HepG2 (cell line): ENCODE measurements around the gene STARD10. TPM values are rescaled to one million over a fixed set of nuclear protein-coding genes. Genes with fewer than 3 reads are reported as not detected.

Experiments used
- ARNT2 ChIP-seq: sonication (generic); formaldehyde crosslinking; IDR thresholded peaks from 2 replicates; pipeline ENCODE4 v1.8.0; 2022; ENCODE audit warnings: mild to moderate bottlenecking, low read depth, missing genetic modification reagents, moderate library complexity
- ASH2L ChIP-seq: fragments of 300-600, 200-600 bp; sonication (generic); IDR thresholded peaks from 2 replicates; pipeline ENCODE4 v1.7.0; 2017; ENCODE audit warnings: low read depth, mild to moderate bottlenecking, moderate library complexity, mixed read lengths, low read length; ENCODE audit not compliant: insufficient read length
- DBP ChIP-seq: sonication (generic); formaldehyde crosslinking; IDR thresholded peaks from 2 replicates; pipeline ENCODE4 v1.4.0; 2020; ENCODE audit warnings: missing genetic modification reagents; ENCODE audit errors: not compliant biosample characterization
- DRAP1 ChIP-seq: IDR thresholded peaks from 2 replicates; pipeline ENCODE4 v1.6.1; 2016; ENCODE audit warnings: missing genetic modification reagents, missing compliant biosample characterization
- JUN ChIP-seq: sonication (generic); formaldehyde crosslinking; IDR thresholded peaks from 2 replicates; pipeline ENCODE4 v1.4.0; 2020; ENCODE audit warnings: mild to moderate bottlenecking, missing genetic modification reagents
- MLLT10 ChIP-seq: sonication (generic); formaldehyde crosslinking; IDR thresholded peaks from 2 replicates; pipeline ENCODE4 v1.4.0; 2020; ENCODE audit warnings: missing genetic modification reagents
- MYC ChIP-seq: sonication (generic); formaldehyde crosslinking; IDR thresholded peaks from 2 replicates; pipeline ENCODE4 v1.9.0; 2021; ENCODE audit warnings: missing genetic modification reagents, borderline replicate concordance
- SRY ChIP-seq: sonication (generic); formaldehyde crosslinking; IDR thresholded peaks from 2 replicates; pipeline ENCODE4 v1.8.0; 2022; ENCODE audit warnings: mild to moderate bottlenecking, missing genetic modification reagents
- TEF ChIP-seq: sonication (generic); formaldehyde crosslinking; IDR thresholded peaks from 2 replicates; pipeline ENCODE4 v1.5.0; 2020; ENCODE audit warnings: missing genetic modification reagents
- TGIF2 ChIP-seq: IDR thresholded peaks from 2 replicates; pipeline ENCODE4 v1.6.1; 2016; ENCODE audit warnings: control low read depth, missing compliant biosample characterization
- WIZ ChIP-seq: sonication (generic); formaldehyde crosslinking; IDR thresholded peaks from 2 replicates; pipeline ENCODE4 v1.5.1; 2020; ENCODE audit warnings: mild to moderate bottlenecking, missing genetic modification reagents
- ZMYM3 ChIP-seq: sonication (generic); formaldehyde crosslinking; IDR thresholded peaks from 2 replicates; pipeline ENCODE4 v1.5.1; 2020; ENCODE audit warnings: mild to moderate bottlenecking, missing genetic modification reagents
- ZNF205 ChIP-seq: IDR thresholded peaks from 2 replicates; pipeline ENCODE4 v1.6.1; 2018; ENCODE audit warnings: missing biosample characterization, missing genetic modification reagents
- ZNF34 ChIP-seq: sonication (generic); formaldehyde crosslinking; IDR thresholded peaks from 2 replicates; pipeline ENCODE4 v1.4.0; 2020; ENCODE audit warnings: mild to moderate bottlenecking, missing genetic modification reagents, borderline replicate concordance
- ZNF343 ChIP-seq: sonication (generic); formaldehyde crosslinking; IDR thresholded peaks from 2 replicates; pipeline ENCODE4 v1.4.0; 2020; ENCODE audit warnings: mild to moderate bottlenecking, missing genetic modification reagents
- ZNF737 ChIP-seq: sonication (generic); formaldehyde crosslinking; IDR thresholded peaks from 2 replicates; pipeline ENCODE4 v1.5.0; 2020; ENCODE audit warnings: missing genetic modification reagents, mild to moderate bottlenecking, borderline replicate concordance
- ZNF879 ChIP-seq: sonication (generic); formaldehyde crosslinking; IDR thresholded peaks from 2 replicates; pipeline ENCODE4 v1.8.1; 2023; ENCODE audit warnings: missing genetic modification reagents
- polyA plus RNA-seq, 8 experiments: library from polyadenylated mRNA; depleted of rRNA in 3 of 8; stranded (reverse) in 7 of 8; unstranded in 1 of 8; fragments of >200 nt; fragmentation: Illumina TruSeq in 4 of 8; extraction: Trizol in 4 of 8; gene quantifications; 2 replicates each; pipeline versions ENCODE4 v1.2.1 to v1.2.3, GENCODE V29; 2011 to 2016; ENCODE audit warnings: low read depth in 4 of 8, missing spikeins in 1 of 8, mixed read lengths in 1 of 8; ENCODE audit not compliant: insufficient read depth in 1 of 8
- total RNA-seq, 5 experiments: library from RNA; depleted of rRNA; stranded (reverse); fragments of >200 nt; fragmentation: Illumina TruSeq; extraction: Trizol; gene quantifications; 2 replicates each; pipeline ENCODE4 v1.2.3, GENCODE V29; 2016; ENCODE audit warnings: low read depth in 1 of 5
- TF ChIP-seq, protein P1 (sequence below), 2 experiments: IDR thresholded peaks; 2 replicates each; pipeline ENCODE4 v1.6.1; 2011 to 2012; ENCODE audit warnings: low read length in 2 of 2, borderline replicate concordance in 1 of 2, low read depth in 1 of 2, mild to moderate bottlenecking in 1 of 2, moderate library complexity in 1 of 2
- TF ChIP-seq, protein P2 (sequence below): IDR thresholded peaks from 2 replicates; pipeline ENCODE4 v1.6.1; 2016
- TF ChIP-seq, protein P3 (sequence below): sonication (generic); formaldehyde crosslinking; IDR thresholded peaks from 2 replicates; pipeline ENCODE4 v1.4.0; 2020; ENCODE audit warnings: missing genetic modification reagents, mild to moderate bottlenecking, borderline replicate concordance

STARD10 gene
- total and polyA plus RNA-seq, 2 of the 13 experiments (the other 11 are each of a cell fraction or from before 2014, with no cell fraction given), result 260 to 341 TPM

GRCh38 chr11:72812967-72813739 is 19.3 kb upstream of the STARD10 start (continued):
- TF ChIP-seq ZMYM3 (CRISPR knock-in tag) (peak; percentile 48; the same call in 1 of the 2 replicates), MYC (CRISPR knock-in tag) (peak; percentile 62; the same call in 1 of the 2 replicates), WIZ (no peak), DRAP1 (CRISPR knock-in tag) (peak; percentile 18; the same call in 1 of the 2 replicates), ARNT2 (peak; percentile 84; the same call in 1 of the 2 replicates), MLLT10 (CRISPR knock-in tag) (no peak), TEF (CRISPR knock-in tag) (no peak), ZNF205 (CRISPR knock-in tag) (no peak), DBP (CRISPR knock-in tag) (no peak), TGIF2 (peak; percentile 64; the same call in 1 of the 2 replicates), ZNF879 (CRISPR knock-in tag) (peak; percentile 46; the same call in 1 of the 2 replicates), ZNF737 (CRISPR knock-in tag) (no peak), ZNF343 (CRISPR knock-in tag) (peak; percentile 14; the same call in 1 of the 2 replicates), SRY (CRISPR knock-in tag) (no peak), JUN (CRISPR knock-in tag) (no peak), ZNF34 (CRISPR knock-in tag) (peak; percentile 7; the same call in 1 of the 2 replicates), ASH2L (no peak)
- TF ChIP-seq, protein P1, sequence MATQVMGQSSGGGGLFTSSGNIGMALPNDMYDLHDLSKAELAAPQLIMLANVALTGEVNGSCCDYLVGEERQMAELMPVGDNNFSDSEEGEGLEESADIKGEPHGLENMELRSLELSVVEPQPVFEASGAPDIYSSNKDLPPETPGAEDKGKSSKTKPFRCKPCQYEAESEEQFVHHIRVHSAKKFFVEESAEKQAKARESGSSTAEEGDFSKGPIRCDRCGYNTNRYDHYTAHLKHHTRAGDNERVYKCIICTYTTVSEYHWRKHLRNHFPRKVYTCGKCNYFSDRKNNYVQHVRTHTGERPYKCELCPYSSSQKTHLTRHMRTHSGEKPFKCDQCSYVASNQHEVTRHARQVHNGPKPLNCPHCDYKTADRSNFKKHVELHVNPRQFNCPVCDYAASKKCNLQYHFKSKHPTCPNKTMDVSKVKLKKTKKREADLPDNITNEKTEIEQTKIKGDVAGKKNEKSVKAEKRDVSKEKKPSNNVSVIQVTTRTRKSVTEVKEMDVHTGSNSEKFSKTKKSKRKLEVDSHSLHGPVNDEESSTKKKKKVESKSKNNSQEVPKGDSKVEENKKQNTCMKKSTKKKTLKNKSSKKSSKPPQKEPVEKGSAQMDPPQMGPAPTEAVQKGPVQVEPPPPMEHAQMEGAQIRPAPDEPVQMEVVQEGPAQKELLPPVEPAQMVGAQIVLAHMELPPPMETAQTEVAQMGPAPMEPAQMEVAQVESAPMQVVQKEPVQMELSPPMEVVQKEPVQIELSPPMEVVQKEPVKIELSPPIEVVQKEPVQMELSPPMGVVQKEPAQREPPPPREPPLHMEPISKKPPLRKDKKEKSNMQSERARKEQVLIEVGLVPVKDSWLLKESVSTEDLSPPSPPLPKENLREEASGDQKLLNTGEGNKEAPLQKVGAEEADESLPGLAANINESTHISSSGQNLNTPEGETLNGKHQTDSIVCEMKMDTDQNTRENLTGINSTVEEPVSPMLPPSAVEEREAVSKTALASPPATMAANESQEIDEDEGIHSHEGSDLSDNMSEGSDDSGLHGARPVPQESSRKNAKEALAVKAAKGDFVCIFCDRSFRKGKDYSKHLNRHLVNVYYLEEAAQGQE (IDR thresholded peaks at IDR 0.05; ENCODE audit: borderline replicate concordance in 1 of 2, low read depth in 1 of 2, low read length in 2 of 2), result no peak
- TF ChIP-seq, protein P2, sequence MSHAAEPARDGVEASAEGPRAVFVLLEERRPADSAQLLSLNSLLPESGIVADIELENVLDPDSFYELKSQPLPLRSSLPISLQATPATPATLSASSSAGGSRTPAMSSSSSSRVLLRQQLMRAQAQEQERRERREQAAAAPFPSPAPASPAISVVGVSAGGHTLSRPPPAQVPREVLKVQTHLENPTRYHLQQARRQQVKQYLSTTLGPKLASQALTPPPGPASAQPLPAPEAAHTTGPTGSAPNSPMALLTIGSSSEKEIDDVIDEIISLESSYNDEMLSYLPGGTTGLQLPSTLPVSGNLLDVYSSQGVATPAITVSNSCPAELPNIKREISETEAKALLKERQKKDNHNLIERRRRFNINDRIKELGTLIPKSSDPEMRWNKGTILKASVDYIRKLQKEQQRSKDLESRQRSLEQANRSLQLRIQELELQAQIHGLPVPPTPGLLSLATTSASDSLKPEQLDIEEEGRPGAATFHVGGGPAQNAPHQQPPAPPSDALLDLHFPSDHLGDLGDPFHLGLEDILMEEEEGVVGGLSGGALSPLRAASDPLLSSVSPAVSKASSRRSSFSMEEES (CRISPR knock-in tag), result no peak
- TF ChIP-seq, protein P3, sequence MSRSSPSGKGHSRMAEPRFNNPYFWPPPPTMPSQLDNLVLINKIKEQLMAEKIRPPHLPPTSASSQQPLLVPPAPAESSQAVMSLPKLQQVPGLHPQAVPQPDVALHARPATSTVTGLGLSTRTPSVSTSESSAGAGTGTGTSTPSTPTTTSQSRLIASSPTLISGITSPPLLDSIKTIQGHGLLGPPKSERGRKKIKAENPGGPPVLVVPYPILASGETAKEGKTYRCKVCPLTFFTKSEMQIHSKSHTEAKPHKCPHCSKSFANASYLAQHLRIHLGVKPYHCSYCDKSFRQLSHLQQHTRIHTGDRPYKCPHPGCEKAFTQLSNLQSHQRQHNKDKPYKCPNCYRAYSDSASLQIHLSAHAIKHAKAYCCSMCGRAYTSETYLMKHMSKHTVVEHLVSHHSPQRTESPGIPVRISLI (CRISPR knock-in tag), result no peak
